DMS 273 treated with DMSO at 0.1 percent for 48 hours (cell line): ENCODE data around the gene CCDC28B.
A peak's percentile ranks its signal among the peaks of the same experiment; 100 is the strongest.
"Not testable (repeated sequence)": the region's sequence is repeated elsewhere in the genome, so short reads cannot be mapped to it uniquely, and the experiment has no call there.

ENCODE experiments used
- DNase-seq: peaks from one replicate; lab custom pipeline; 2025; lab: John Stamatoyannopoulos, UW

The CCDC28B gene

DNA sequence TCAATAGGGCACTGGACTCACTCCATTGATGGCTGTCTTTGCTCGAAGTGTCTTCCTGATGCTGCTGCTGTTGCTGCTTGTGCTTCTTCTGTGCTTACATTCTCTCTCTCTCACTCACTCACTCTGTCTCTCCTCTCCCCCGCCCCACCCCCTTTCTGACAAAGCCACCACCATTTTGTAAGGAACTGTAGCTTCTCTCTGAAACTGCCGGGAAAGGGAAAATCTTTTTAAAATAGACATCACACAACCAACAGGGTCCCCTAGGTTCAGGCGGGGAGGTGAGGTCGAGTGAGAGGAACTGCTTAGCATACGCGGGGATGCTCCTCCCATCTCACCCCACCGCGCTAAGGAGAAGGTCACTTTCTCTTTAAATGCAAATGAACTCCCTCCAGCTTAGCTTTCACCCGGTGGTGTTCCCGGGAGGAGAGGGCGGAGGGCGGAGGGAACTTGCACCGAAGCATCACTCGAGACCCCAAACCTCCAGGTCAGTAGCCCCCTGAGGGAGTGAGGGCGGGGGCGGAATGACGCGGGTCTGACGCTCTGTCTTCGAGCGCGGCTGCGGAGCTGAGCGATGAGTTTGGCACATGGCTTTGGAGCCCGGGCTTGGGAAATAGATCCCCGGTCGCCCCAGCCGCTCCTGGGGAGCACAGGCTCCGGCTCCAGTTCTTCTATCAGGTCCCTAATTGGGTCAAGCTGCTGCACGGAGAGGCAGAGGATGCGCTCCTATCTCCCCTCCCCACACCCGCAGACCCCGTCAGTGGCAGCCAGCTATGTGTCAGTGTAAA, at the start of gene CCDC28B:
TSS of gene CCDC28B (plus strand) at position 370 of the 785 bp plus-strand sequence. CDS start 1,341 bp downstream, outside the sequence.
- no peak for DNase-seq

DNA sequence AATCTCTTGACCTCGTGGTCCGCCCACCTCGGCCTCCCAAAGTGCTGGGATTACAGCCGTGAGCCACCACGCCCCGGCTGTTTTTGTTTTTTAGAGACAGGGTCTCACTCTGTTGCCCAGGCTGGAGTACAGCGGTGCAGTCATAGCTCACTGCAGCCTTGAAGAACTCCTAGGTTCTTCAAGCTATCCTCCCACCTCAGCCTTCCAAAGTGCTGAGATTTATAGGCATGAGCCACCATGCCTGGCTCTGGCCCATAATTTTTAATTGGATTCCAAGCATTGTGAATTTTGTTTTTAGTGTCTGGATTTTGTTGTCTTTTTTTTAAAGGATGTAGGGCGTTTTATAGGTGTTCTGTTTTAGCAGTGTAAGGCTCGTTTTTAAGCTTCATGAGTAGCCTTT, 49.5 kb upstream of the CCDC28B start:
- DNase-seq: no peak

DNA sequence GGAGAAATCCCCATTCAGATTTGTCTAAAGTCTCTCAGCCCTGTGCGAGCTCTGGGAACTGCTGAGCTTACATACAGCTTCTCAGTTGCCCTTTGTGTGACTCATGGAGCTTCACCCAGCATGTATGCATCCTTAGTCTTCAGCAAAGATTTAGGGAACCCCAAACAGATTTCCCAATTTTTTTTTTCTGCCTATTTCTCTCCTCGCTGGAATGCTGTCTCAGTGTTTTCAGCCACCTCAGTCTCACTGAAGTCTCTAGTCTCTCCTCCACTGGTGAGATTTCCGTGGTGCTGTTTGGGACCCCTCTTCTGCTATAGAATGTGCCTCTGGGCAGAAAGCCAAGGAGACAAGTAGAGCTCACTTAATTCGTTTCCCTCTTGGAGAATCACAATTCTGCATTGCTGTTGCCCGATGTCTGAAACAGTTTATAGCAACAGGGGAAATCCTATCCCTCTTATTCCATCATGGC, 49.0 kb upstream of the CCDC28B start:
- DNase-seq: no peak

DNA sequence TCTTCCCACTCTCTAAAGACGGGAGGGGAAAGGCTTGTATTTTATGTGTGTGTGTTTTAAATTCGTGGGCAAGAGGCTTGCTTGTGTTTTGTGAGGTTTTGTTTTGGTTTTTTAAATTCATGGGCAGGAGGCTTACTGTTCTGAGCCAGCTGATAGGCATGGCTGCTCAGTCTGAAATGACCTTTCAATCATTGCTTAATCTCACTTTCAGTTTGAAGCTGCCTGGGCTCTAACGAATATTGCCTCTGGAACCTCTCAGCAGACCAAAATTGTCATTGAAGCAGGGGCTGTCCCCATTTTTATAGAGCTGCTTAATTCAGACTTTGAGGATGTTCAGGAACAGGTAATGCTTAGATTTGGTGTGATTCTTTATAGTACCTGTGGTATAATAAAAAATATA, 41.2 kb upstream of the CCDC28B start:
- DNase-seq: no peak

DNA sequence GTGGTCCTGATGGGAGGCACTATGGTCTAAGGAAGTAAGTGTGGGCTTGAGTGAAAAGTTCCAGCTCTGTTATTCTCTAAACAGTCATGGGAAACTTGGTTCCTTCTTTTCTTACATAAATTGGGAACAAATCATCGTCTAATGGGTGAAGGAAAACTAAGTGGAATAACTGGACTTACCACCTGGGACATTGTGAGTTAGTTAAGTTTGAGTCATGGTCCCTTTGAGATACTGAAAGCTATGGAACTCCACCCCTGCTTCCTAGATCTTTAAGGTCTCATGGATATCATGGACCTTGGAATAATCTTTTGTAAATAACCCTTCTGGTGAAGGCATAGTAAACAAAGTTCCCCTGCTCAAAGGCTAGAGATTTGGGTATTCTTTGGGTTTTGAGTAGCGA, 37.0 kb upstream of the CCDC28B start:
- no peak for DNase-seq

DNA sequence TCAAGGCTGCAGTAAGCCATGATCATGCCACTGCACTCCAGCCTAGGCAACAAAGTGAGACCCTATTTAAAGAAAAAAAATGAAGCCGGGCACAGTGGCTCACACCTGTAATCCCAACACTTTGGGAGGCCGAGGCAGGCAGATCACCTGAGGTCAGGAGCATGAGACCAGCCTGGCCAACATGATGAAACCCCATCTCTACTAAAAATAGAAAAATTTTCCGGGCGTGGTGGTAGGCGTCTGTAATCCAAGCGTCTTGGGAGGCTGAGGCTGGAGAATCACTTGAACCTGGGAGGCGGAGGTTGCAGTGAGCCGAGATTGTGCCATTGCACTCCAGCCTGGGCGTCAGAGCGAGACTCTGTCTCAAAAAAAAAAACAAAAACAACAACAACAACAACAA, 34.8 kb upstream of the CCDC28B start:
- DNase-seq: not testable (repeated sequence)

DNA sequence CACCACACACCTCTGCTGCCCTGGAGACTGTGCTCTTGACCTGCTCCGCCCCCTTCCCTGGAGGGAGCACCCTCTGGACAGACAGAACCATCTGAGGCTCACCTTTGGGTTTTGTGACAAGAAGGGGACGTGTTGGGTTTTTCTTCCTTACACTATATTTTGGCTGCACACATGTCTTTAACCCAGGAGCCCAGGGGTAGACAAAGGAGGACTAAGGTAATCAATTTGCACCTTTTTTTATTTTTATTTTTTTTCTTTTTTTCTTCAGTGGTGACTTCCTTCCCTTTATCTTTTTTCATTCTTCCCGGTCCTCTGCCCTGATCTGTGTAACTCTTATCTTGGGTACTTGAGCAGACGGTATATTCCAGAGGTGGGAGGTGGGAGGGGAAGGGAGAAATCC, 29.4 kb upstream of the CCDC28B start:
- no peak for DNase-seq

DNA sequence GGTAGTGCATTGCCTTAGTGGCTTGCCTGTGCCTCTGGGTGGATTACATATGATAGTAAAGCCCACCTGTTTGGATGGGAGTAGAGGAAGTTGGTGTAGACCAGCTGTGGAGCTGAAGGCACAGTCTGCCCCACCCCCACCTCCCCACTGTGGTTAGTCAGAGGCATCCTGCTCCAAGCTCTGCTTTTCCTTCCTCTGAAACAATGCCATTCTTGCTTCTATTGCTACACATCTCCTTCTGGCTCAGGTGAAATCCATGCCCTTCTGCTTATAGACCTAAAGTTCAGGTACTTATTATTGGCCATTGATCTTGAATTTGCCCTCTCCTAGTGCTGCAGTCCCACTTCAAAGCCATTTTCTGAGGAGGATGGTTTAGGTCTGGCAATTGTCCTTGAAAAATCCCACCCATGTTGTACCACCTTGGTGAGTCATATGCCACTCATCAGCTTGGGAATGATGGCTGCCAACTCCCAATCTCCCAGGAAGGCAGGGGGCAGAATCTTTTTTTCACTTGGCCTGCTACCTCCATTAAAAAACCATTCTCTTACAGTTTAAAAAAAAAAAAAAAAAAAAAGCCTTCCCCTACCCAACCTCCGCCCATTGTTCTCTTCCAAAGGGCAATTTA, 27.7 kb upstream of the CCDC28B start:
- DNase-seq: no peak

DNA sequence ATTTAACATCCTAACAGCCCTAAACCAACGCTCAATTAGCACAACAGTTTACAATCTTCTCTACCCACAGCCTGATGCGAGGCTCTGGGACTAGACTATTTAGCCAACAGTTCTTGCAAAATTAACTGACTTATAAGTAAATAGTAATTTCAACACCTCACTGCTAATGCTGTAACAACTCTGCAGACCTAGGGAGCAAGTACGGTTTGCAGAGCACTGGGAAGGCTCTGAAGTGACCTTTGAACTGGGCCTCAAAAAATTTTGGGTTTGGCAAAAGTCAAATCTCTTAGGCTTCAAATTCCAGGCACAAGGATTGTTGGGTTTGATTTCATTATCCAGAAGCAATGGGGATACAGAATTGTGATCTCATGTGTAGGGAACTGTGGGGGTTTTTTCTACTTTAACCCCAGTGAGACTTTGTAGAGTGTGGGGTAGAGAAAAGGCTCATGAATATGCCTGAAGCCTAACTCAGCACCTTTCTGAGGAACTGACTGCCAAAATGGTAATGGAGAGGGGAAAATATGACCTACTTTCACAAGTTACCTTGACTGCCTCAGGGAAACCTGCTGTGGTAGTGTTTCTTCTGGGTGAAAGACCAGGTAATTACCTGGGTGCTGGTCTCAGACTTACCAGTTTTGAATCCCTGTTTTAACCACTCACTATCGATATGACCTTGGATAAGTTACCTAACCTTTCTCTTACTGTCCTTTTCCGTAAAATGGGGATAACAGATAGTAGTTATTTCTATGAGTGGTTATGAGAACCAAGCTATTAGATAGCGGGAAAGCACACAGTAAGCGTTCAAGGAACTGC, 21.8 kb upstream of the CCDC28B start:
- DNase-seq: no peak

DNA sequence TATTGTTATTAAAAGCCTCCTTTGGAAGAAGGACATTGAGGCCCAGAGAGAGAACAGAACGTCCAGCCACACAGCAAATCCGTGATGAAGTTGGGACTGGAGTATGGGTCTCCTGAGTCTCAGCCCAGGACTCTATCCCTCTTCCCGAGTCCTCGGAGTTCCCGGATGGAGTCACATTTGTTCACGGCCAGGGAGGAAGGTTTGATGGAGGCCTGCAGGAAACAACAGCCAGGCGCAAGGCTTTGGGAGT, 21.3 kb upstream of the CCDC28B start:
- DNase-seq: no peak

DNA sequence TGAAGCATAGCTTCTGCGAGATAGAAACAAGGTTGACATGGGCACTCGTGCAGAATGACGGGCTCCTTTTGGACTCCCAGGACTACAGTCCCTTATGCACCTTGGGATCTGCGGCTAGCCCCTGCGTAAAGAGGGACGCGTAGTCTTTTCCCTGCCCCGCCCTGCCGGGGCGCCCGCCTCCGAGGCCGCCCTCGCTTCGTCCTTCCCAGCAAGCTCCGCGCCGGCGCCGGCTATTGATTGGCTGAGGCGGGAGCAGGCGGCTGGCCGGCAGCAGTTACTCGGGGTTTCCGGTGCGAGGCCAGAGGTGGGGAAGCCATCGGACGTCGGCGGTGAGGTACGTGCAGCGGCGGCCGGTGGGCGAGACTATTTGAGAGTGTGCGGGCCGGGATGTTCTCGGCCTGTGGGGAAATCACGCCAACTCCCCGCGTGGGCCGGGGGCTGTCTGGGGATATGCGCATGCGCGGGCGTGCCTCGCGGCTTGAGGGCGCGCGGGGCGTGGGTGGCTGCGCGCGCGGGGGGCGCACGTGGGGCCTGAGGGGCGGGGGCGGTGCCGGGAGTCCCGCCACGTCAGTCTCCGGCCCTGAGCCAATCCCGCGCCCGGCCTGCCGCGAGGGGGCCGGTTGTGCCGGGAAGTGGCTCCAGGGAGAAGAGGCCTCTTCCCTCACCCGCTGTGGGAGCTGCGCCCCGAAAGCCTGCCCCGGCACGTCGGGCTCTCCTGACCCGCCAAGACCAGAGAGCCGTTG, 20.8 kb upstream of the CCDC28B start, which contains the start of gene TXLNA:
TSS of gene TXLNA (plus strand) at position 233 of the 743 bp plus-strand sequence. CDS start 671 bp downstream, outside the sequence.
- DNase-seq: peak; percentile 74

DNA sequence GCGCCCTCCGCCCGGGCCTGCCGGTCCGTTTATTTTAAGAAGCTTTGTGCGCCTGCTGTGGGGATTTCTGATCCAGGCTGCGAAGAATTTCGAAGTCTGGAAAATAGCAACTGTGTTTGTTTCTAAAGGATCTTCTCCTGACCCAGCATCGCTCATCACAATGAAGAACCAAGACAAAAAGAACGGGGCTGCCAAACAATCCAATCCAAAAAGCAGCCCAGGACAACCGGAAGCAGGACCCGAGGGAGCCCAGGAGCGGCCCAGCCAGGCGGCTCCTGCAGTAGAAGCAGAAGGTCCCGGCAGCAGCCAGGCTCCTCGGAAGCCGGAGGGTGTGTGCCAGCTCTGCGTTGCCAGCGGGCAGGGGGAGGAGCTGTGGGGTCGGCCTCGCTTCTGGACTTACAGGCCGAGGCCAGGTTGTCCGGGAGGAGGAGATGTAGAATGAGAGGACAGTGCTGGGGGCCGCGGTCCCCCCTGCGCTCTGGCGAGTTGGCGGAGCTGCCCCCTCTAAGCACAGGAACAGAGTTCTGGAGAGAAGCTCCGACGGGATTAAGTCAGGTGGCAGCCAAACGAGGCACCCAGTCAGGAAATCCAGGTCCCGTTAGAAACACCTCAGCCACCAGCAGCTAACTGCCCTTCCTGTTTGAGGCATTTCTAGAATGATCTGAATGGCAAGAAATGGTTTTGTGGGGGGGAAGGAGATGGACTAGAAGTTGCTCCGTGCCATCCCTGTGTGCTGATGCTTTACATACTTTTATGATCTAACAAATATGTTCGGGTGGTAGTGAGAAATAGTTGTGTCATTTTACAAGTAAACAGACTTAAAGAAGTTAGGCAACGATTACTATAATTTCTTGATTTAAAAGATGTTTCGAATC, 20.0 kb upstream of the CCDC28B start:
- DNase-seq: no peak

DNA sequence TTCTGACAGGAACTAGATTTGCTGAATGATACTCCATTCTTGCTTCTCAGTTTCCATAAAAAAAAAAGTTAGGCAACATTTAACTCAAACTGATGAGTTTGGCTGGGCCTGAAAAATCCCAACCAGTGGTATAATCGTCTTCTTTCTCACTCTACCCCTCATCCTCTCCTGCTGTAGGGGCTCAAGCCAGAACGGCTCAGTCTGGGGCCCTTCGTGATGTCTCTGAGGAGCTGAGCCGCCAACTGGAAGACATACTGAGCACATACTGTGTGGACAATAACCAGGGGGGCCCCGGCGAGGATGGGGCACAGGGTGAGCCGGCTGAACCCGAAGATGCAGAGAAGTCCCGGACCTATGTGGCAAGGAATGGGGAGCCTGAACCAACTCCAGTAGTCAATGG, 19.3 kb upstream of the CCDC28B start:
- no peak for DNase-seq

DNA sequence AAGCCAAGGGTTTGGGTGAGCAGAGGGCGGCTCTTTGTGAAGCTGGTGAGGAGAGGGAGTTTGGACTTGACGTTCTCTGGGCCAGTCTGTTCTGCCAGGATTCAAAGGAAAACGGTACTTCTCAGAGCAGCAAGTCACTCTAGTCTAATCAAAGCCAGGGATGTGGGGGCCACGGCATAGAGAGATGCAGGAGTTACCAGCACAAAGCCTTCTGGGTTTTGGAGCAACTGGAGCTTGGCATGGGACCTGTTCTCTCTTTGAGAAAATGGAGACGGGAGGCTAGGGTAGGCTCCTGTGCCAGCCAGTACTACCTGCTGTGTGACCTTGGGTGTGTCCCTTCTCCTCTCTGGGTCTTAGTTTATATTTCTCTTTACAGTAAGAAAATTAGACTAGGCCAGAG, 18.8 kb upstream of the CCDC28B start:
- DNase-seq: no peak

DNA sequence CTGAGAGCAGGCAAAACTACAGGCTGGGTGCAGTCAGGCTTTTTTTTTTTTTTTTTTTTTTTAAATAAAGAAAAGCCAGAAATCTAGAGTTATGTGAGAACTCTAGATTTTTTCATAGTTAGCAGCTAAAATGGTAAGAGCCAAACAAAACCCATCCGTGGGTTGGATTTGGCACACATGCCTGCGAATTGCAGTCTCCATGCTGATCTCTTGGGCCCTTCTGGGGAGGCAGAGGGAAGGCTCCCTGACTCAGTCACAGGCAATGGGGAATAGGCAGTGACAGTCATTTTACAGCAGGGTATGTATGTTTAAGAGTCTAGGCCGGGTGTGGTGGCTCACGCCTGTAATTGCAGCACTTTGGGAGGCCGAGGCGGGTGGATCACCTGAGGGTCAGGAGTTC, 18.3 kb upstream of the CCDC28B start:
- no peak for DNase-seq

DNA sequence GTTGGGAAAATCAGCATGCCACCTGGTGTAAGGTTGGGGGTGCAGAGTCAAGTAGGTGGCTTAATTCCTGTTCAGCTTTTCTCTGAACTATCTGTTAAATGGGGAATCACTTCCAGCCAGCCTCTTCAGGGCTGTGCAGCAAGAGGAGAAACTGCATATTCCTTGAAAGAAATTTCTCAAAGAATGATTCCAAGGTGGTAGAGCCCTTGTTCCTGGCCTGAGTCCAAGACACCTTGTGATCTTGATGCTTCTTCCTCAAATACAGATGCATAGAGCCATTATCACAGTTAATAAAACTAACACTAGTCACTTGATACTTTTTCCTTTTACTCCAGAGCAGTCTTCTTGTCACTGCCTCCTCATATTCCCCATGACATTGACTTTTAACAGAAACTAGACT, 15.7 kb upstream of the CCDC28B start:
- no peak for DNase-seq

DNA sequence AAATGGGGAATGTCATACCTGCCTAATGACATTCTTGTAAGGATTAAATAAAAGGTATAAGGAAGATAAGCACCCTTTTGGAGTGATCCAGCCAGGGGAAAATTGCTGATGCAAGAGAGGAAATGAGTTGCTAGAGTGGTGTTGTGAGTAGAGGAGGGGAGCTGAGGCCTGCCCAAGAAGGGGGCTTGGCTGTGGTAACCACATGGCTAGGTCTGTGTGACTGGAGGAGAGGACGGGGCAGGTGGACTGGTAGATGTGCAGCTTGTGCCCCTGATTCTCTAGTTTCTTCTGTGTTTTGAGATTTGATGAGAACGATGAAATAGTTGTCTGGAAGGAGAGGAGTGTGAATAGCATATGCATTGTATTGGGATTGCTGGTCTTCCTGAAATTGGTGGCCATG, 14.3 kb upstream of the CCDC28B start:
- no peak for DNase-seq

DNA sequence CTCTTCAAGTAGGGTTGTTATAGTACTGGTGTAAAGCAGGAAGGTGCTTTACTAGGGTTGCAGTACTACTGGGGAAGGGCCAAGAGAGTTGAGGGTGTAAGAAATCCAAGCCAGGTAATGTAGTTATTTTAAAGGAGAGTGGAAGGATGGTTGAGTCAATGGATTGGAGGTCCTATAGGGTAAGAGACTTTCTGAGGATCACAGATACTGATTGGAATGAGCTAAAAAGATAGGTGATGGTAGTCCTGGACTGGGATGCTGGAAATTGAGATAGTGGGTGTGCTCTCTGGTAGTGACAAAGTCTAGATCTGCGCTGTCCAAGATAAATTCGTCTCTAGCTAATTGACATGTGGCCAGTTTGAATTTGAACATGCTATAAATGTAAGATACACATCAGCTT, 13.9 kb upstream of the CCDC28B start:
- no peak for DNase-seq

DNA sequence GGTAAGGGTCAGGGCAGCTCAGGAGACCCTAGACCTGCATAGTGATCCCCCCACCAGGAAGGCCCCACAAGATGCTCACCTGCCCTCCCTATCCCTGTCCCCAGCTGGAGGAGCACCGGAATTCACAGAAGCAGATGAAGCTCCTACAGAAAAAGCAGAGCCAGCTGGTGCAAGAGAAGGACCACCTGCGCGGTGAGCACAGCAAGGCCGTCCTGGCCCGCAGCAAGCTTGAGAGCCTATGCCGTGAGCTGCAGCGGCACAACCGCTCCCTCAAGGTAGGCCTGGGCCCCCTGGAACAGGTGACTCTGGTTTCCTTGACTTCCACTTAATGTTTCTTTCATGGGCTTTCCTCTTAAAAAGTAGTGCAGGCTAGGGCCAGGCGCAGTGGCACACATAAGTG, 12.5 kb upstream of the CCDC28B start:
- DNase-seq: no peak

DNA sequence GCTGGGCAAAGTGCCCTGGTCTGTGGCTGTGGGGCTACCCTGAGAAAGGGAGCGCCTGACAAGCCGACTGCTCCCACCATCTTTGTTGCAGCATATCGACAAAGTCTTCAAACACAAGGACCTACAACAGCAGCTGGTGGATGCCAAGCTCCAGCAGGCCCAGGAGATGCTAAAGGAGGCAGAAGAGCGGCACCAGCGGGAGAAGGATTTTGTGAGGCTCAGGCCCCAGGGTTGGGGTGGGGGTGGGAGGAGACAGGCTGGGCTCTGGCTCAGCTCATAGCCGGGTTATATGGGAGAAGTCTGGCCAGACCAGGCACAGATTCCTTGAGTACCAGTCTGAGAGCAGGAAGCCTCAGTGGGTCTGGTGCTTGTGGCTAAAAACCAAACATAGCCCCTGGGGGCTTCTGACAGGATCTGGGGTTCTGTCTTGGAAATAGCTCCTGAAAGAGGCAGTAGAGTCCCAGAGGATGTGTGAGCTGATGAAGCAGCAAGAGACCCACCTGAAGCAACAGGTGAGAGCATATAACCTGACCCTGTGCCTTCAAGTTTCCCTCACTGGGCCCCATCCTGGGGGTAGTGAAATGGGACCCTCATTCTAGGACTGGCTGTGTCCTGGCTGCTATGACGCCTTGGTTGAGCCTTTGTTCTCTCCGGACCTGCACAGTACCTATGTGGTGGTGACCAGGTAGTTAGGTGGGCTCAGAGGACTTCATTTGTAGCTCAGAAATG, 8.0 kb upstream of the CCDC28B start:
- no peak for DNase-seq

DNA sequence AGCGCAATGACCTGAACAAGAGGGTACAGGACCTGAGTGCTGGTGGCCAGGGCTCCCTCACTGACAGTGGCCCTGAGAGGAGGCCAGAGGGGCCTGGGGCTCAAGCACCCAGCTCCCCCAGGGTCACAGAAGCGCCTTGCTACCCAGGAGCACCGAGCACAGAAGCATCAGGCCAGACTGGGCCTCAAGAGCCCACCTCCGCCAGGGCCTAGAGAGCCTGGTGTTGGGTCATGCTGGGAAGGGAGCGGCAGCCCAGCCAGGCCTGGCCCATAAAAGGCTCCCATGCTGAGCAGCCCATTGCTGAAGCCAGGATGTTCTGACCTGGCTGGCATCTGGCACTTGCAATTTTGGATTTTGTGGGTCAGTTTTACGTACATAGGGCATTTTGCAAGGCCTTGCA, 5.4 kb upstream of the CCDC28B start:
- no peak for DNase-seq
